T-helper 1 cell (primary cell): ENCODE data around the gene UBA1.

Source experiments
- DNase-seq, 5 donors: peaks; one replicate each; pipeline ENCODE4 v3.0.0-alpha.2; 2012 to 2020

The UBA1 gene

GRCh38 chrX:47214435-47215077 lies 20.9 kb downstream of the UBA1 start:
- DNase-seq, result no peak

- DNase-seq, result no peak
Measured at GRCh38 chrX:47215291-47215900, 21.8 kb downstream of the UBA1 start.

GRCh38 chrX:47216393-47216925 lies 22.8 kb downstream of the UBA1 start:
- no peak for DNase-seq

- DNase-seq, result peak in 1 of 5 donors; percentile 7
Measured at GRCh38 chrX:47217121-47217851, 23.7 kb downstream of the UBA1 start.

GRCh38 chrX:47217852-47218279 lies 24.2 kb downstream of the UBA1 start:
- DNase-seq, result peak; percentile 88 to 99 (median 92)

- DNase-seq, result peak; percentile 50 to 92 (median 54)
Measured at GRCh38 chrX:47218280-47218919, 24.8 kb downstream of the UBA1 start, which contains the start of gene CDK16. Gene CDK16 (plus strand): TSS chrX:47218681. CDS start chrX:47223558, 4,877 bp downstream.

- peak; percentile 23 to 47 (median 26) for DNase-seq
Measured at GRCh38 chrX:47218920-47219815, 25.5 kb downstream of the UBA1 start.

GRCh38 chrX:47221756-47222155 lies 28.1 kb downstream of the UBA1 start:
- no peak for DNase-seq

GRCh38 chrX:47222751-47223350 lies 29.2 kb downstream of the UBA1 start:
- DNase-seq, result no peak

- DNase-seq, result no peak
Measured at GRCh38 chrX:47223476-47224250, 30.0 kb downstream of the UBA1 start.

- DNase-seq, result no peak
Measured at GRCh38 chrX:47224266-47224895, 30.8 kb downstream of the UBA1 start.

GRCh38 chrX:47224896-47225290 lies 31.3 kb downstream of the UBA1 start:
- DNase-seq, result no peak

- DNase-seq, result no peak
Measured at GRCh38 chrX:47226071-47226470, 32.4 kb downstream of the UBA1 start.

GRCh38 chrX:47226531-47227333 lies 33.1 kb downstream of the UBA1 start:
- no peak for DNase-seq

- DNase-seq, result no peak
Measured at GRCh38 chrX:47227334-47227583, 33.6 kb downstream of the UBA1 start.

- no peak for DNase-seq
Measured at GRCh38 chrX:47228550-47229270, 35.1 kb downstream of the UBA1 start.

- DNase-seq, result no peak
Measured at GRCh38 chrX:47229427-47229826, 35.8 kb downstream of the UBA1 start.

- DNase-seq, result no peak
Measured at GRCh38 chrX:47230136-47230868, 36.7 kb downstream of the UBA1 start.
